ENCODE measurements around the gene XYLT1. TPM values are rescaled to one million over a fixed set of nuclear protein-coding genes. Genes with fewer than 3 reads are reported as not detected.

The XYLT1 gene
- total and polyA plus RNA-seq, 9 of the 15 experiments (the other 6 are each of a cell fraction or from before 2014, with no cell fraction given): 0.03 to 0.09 (median 0.08) TPM; not detected in 6

- CTCF ChIA-PET (ENCODE audit: low intra/inter-chr PET ratio): no interaction called here
- no peak for ATAC-seq
Observed at GRCh38 chr16:17404941-17405689, 65.6 kb downstream of the XYLT1 start.

More at GRCh38 chr16:17404941-17405689, 65.6 kb downstream of the XYLT1 start:
- FAIRE-seq (no peak), DNase-seq (ENCODE audit: extremely low read depth in 1 of 4, low spot score in 3 of 4) (no peak)
- no TSS peak for BruUV-seq (replicated peaks)
- intact Hi-C loops (cut with micrococcal nuclease): no loop called here
- no peaks in the 10 kb centered on the region for H3K4me1 ChIP-seq (replicated peaks in 1 of 2; ENCODE audit: control insufficient read depth in 2 of 2, insufficient read depth in 2 of 2, low read length in 2 of 2)
- no peaks in the 10 kb centered on the region for H3K9me1 ChIP-seq (ENCODE audit: control insufficient read depth, insufficient read depth, low read length)
- H3K9ac ChIP-seq (ENCODE audit: insufficient read depth in 1 of 2, low read depth in 2 of 2, low read length in 2 of 2): no peak overlapping the region
- H3K4me2 ChIP-seq (ENCODE audit: insufficient read depth, low read length): no peak overlapping the region
- H3K36me3 ChIP-seq (ENCODE audit: control insufficient read depth, insufficient read depth, low read length): no peaks in the 10 kb centered on the region
- POLR2A ChIA-PET: interaction anchor here (0.5 kb wide), 1 partner anchor 262 kb away, joined by 3 read pairs; no protein-coding TSS in a partner anchor
- no peak overlapping the region for H3K4me3 ChIP-seq
- in situ Hi-C loops (cut with MboI): no loop called here
- no peaks in the 10 kb centered on the region for H4K20me1 ChIP-seq (replicated peaks; ENCODE audit: control insufficient read depth, insufficient read depth, low read length)
- H2AFZ ChIP-seq (ENCODE audit: low read depth, low read length): no peak overlapping the region
- peaks cover 2 to 31% of the 10 kb centered on the region in 2 experiments; a peak in 3 of 5 replicates for H3K27me3 ChIP-seq (ENCODE audit: control insufficient read depth in 2 of 2, insufficient read depth in 2 of 2, low read length in 2 of 2)
- WGBS (ENCODE audit: insufficient coverage, low coverage, missing lambda C conversion rate): 1% methylated on average over 24 of the region's 24 CpGs
- TF ChIP-seq ZNF384 (IDR thresholded peaks at IDR 0.05; ENCODE audit: low read depth, low read length) (no peak), RBM22 (IDR thresholded peaks at IDR 0.05; ENCODE audit: low read depth, low read length, poor library complexity, severe bottlenecking) (no peak), GATAD2A (IDR thresholded peaks at IDR 0.05) (no peak), ZNF764 (CRISPR knock-in tag; IDR thresholded peaks at IDR 0.05; ENCODE audit: low read depth) (no peak), CUX1 (CRISPR knock-in tag; IDR thresholded peaks at IDR 0.05) (no peak), ZNF24 (IDR thresholded peaks at IDR 0.05) (no peak), ZFP91 (CRISPR knock-in tag; IDR thresholded peaks at IDR 0.05) (no peak)
- no peaks in the 10 kb centered on the region for H3K9me3 ChIP-seq (replicated peaks; ENCODE audit: control insufficient read depth, insufficient read depth, low read depth, low read length)
- H3K27ac ChIP-seq (ENCODE audit: extremely low read depth, low read depth, low read length): no peak overlapping the region
- no peaks in the 10 kb centered on the region for H3K79me2 ChIP-seq (ENCODE audit: control insufficient read depth, insufficient read depth, low read length)

Data from K562 (cell line).